ENCODE data around the gene TRPC3.

DNA sequence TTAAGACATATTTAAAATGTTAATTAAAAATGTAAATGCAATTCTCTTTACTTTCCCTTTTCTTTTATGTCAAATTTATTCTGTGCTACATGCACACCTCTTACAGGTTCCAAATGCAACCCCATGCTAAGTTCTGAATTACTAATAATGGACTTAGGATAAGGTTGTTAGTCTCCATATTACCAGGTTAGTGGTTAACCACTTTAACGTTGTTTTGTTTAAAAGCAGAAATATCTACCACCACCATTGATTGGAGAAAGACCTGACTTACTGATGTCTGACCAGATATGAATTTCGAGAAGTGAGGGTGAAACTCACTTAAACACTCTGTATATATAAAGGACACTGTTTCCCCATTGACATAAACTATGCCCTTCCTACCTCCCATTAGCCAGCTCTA is 6.9 kb upstream of the TRPC3 start:
- TF ChIP-seq EZH2 (IDR thresholded peaks at IDR 0.05; ENCODE audit: low read depth) = no peak
- TF ChIP-seq, protein P1, sequence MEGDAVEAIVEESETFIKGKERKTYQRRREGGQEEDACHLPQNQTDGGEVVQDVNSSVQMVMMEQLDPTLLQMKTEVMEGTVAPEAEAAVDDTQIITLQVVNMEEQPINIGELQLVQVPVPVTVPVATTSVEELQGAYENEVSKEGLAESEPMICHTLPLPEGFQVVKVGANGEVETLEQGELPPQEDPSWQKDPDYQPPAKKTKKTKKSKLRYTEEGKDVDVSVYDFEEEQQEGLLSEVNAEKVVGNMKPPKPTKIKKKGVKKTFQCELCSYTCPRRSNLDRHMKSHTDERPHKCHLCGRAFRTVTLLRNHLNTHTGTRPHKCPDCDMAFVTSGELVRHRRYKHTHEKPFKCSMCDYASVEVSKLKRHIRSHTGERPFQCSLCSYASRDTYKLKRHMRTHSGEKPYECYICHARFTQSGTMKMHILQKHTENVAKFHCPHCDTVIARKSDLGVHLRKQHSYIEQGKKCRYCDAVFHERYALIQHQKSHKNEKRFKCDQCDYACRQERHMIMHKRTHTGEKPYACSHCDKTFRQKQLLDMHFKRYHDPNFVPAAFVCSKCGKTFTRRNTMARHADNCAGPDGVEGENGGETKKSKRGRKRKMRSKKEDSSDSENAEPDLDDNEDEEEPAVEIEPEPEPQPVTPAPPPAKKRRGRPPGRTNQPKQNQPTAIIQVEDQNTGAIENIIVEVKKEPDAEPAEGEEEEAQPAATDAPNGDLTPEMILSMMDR (conservative IDR thresholded peaks at IDR 0.05) = no peak
